ENCODE measurements around the gene OR6V1.

OR6V1 gene

GRCh38 chr7:143052041-143052440, at the start of gene OR6V1:
OR6V1 (plus strand) TSS chr7:143052341; CDS start chr7:143052341, 0 bp downstream.
- no peak within 1 kb of the TSS for H3K4me3 ChIP-seq (ENCODE audit: low read depth, low read length)
- TF ChIP-seq CTCF (IDR thresholded peaks at IDR 0.05; ENCODE audit: control insufficient read depth, extremely low read depth, insufficient read depth) = no peak
- DNase-seq (ENCODE audit: low read depth) = no peak

GRCh38 chr7:143002898-143003297, 49.2 kb upstream of the OR6V1 start:
- no peak for TF ChIP-seq CTCF (IDR thresholded peaks at IDR 0.05; ENCODE audit: control insufficient read depth, extremely low read depth, insufficient read depth)
- H3K4me3 ChIP-seq (ENCODE audit: low read depth, low read length) = peak overlapping the region; percentile 48

GRCh38 chr7:143003393-143004051, 48.6 kb upstream of the OR6V1 start:
- H3K4me3 ChIP-seq (ENCODE audit: low read depth, low read length) = peak overlapping the region; percentile 48
- peak; percentile 22 for DNase-seq (ENCODE audit: low read depth)
- TF ChIP-seq CTCF (IDR thresholded peaks at IDR 0.05; ENCODE audit: control insufficient read depth, extremely low read depth, insufficient read depth) = peak; percentile 75

More at GRCh38 chr7:143002898-143003297, 49.2 kb upstream of the OR6V1 start:
- peak; percentile 92 for DNase-seq (ENCODE audit: low read depth)

GRCh38 chr7:143005632-143006260, 46.4 kb upstream of the OR6V1 start:
- DNase-seq (ENCODE audit: low read depth) = no peak
- TF ChIP-seq CTCF (IDR thresholded peaks at IDR 0.05; ENCODE audit: control insufficient read depth, extremely low read depth, insufficient read depth) = no peak
- no peak overlapping the region for H3K4me3 ChIP-seq (ENCODE audit: low read depth, low read length)

- peak; percentile 98 for TF ChIP-seq CTCF (IDR thresholded peaks at IDR 0.05; ENCODE audit: control insufficient read depth, extremely low read depth, insufficient read depth)
- DNase-seq (ENCODE audit: low read depth) = peak; percentile 19
- no peak overlapping the region for H3K4me3 ChIP-seq (ENCODE audit: low read depth, low read length)
These were observed 43.9 kb upstream of the OR6V1 start for GRCh38 chr7:143008007-143008901.

- TF ChIP-seq CTCF (IDR thresholded peaks at IDR 0.05; ENCODE audit: control insufficient read depth, extremely low read depth, insufficient read depth) = no peak
- H3K4me3 ChIP-seq (ENCODE audit: low read depth, low read length) = no peak overlapping the region
- no peak for DNase-seq (ENCODE audit: low read depth)
These were observed 40.1 kb upstream of the OR6V1 start for GRCh38 chr7:143012001-143012400.

All from LNCaP clone FGC (cell line).